Measurements from ENCODE around the gene CDC42BPA. TPM values are rescaled to one million over a fixed set of nuclear protein-coding genes. Genes with fewer than 3 reads are reported as not detected.

The CDC42BPA gene
- total and polyA plus RNA-seq, 2 of the 8 experiments (the other 6 are each of a cell fraction or from before 2014, with no cell fraction given): 7.1 to 28.5 TPM

- no peak for TF ChIP-seq E2F6 (IDR thresholded peaks at IDR 0.05)
- no peak for TF ChIP-seq CTBP2 (IDR thresholded peaks at IDR 0.05; ENCODE audit: borderline replicate concordance, insufficient read depth, insufficient read length, low read length)
- no peak for TF ChIP-seq CTCF (IDR thresholded peaks at IDR 0.05; ENCODE audit: control extremely low read depth in 1 of 3, insufficient read depth in 1 of 3, low read depth in 1 of 3, low read length in 3 of 3)
- TF ChIP-seq SUZ12 (IDR thresholded peaks at IDR 0.05; ENCODE audit: low read length): no peak
- TF ChIP-seq RFX5 (IDR thresholded peaks at IDR 0.05; ENCODE audit: borderline replicate concordance, low read depth, low read length): no peak
- no peak for TF ChIP-seq GABPA (IDR thresholded peaks at IDR 0.05; ENCODE audit: borderline replicate concordance, insufficient read depth, low read length)
Observed at GRCh38 chr1:227295609-227296008, 22.7 kb downstream of the CDC42BPA start (continued).

Data from H1 (cell line).